H1 (cell line): Measurements from ENCODE around the gene FAM3B. TPM values are rescaled to one million over a fixed set of nuclear protein-coding genes. Genes with fewer than 3 reads are reported as not detected.

Experiments
- CTCF ChIA-PET: fragments of 300-600 bp; sonication (Branson Sonifier 250); formaldehyde crosslinking; loops from one replicate; lab custom pipeline; 2021; ENCODE audit not compliant: partially characterized antibody; lab: Charles Lee
- POLR2A ChIA-PET: fragments of 300-600 bp; sonication (Branson Sonifier 250); formaldehyde crosslinking; loops from one replicate; lab custom pipeline; 2021; ENCODE audit warnings: inconsistent platforms; ENCODE audit not compliant: partially characterized antibody; lab: Charles Lee
- DNase-seq, 2 experiments: peaks; one replicate each; pipeline versions ENCODE4 v3.0.0 to v3.0.0-alpha.2; 2010 to 2022; ENCODE audit warnings: low spot score in 2 of 2, low read depth in 1 of 2, mixed read lengths in 1 of 2
- FAIRE-seq: peaks from 2 replicates; lab custom pipeline; 2011; peaks lifted over from hg19 to GRCh38; lab: Jason Lieb, UNC
- H2AFZ ChIP-seq: 2 replicates; pipeline ENCODE4 v1.8.1; 2012; ENCODE audit warnings: low read length, inconsistent platforms
- H2AK5ac ChIP-seq: 2 replicates; pipeline ENCODE4 v1.6.1; 2013; ENCODE audit warnings: low read depth, low read length
- H2BK120ac ChIP-seq: replicated peaks from 2 replicates; pipeline ENCODE3; 2013; ENCODE audit warnings: low read depth, low read length, inconsistent platforms
- H2BK12ac ChIP-seq: 2 replicates; pipeline ENCODE4 v1.6.1; 2013; ENCODE audit warnings: low read depth, low read length
- H2BK15ac ChIP-seq: 2 replicates; pipeline ENCODE4 v1.6.1; 2013; ENCODE audit warnings: low read length
- H2BK20ac ChIP-seq: 2 replicates; pipeline ENCODE4 v1.6.1; 2013; ENCODE audit warnings: low read length
- H2BK5ac ChIP-seq: 2 replicates; pipeline ENCODE4 v1.6.1; 2013; ENCODE audit warnings: low read depth, low read length
- H3K14ac ChIP-seq: 2 replicates; pipeline ENCODE4 v1.6.1; 2013; ENCODE audit warnings: inconsistent platforms; ENCODE audit not compliant: insufficient read length
- H3K18ac ChIP-seq: 2 replicates; pipeline ENCODE4 v1.6.1; 2013; ENCODE audit warnings: low read length; ENCODE audit errors: extremely low read depth
- H3K23ac ChIP-seq: 2 replicates; pipeline ENCODE4 v1.6.1; 2013; ENCODE audit warnings: inconsistent platforms; ENCODE audit not compliant: insufficient read length
- H3K23me2 ChIP-seq: 2 replicates; pipeline ENCODE4 v1.6.1; 2013; ENCODE audit warnings: low read depth, low read length
- H3K27ac ChIP-seq: 2 replicates; pipeline ENCODE4 v1.6.1; 2011; ENCODE audit warnings: low read depth, low read length, inconsistent platforms
- H3K27me3 ChIP-seq, 4 experiments: replicated peaks in 1 of 4; 1 replicate in 1 of 4; 2 replicates in 3 of 4; pipeline versions ENCODE4 v1.6.1 to v1.8.1; 2011 to 2013; ENCODE audit warnings: low read length in 3 of 4, mild to moderate bottlenecking in 3 of 4, inconsistent platforms in 2 of 4, mixed read lengths in 2 of 4, moderate library complexity in 1 of 4; ENCODE audit not compliant: control insufficient read depth in 3 of 4, insufficient read depth in 3 of 4; ENCODE audit errors: extremely low read depth in 1 of 4
- H3K36me3 ChIP-seq, 4 experiments: 2 replicates each; pipeline versions ENCODE4 v1.6.1 to v1.8.1; 2011 to 2013; ENCODE audit warnings: mild to moderate bottlenecking in 4 of 4, low read length in 3 of 4, moderate library complexity in 2 of 4, control low read depth in 1 of 4, inconsistent platforms in 1 of 4; ENCODE audit not compliant: insufficient read depth in 4 of 4, control insufficient read depth in 2 of 4
- H3K4ac ChIP-seq: replicated peaks from 2 replicates; pipeline ENCODE3; 2013; ENCODE audit warnings: low read length, low read depth, mixed read lengths, inconsistent platforms; ENCODE audit not compliant: insufficient read length
- H3K4me1 ChIP-seq, 4 experiments: replicated peaks in 1 of 4; 1 replicate in 1 of 4; 2 replicates in 3 of 4; pipeline versions ENCODE4 v1.6.1 to v1.8.1; 2011 to 2013; ENCODE audit warnings: low read length in 3 of 4, inconsistent platforms in 2 of 4, mixed read lengths in 1 of 4; ENCODE audit not compliant: insufficient read depth in 4 of 4, control insufficient read depth in 3 of 4
- H3K4me2 ChIP-seq, 2 experiments: 2 replicates each; pipeline versions ENCODE4 v1.6.1 to v1.8.1; 2011 to 2013; ENCODE audit warnings: low read depth in 2 of 2, low read length in 2 of 2, control low read depth in 1 of 2, inconsistent platforms in 1 of 2, mild to moderate bottlenecking in 1 of 2; ENCODE audit not compliant: insufficient read depth in 1 of 2
- H3K4me3 ChIP-seq, 4 experiments: fragments of 200-600, 300-600 bp in 1 of 4; sonication (generic), shearing (Covaris generic), sonication (Bioruptor Twin) in 1 of 4; 2 replicates each; pipeline versions ENCODE4 v1.5.1 to v1.8.1; 2011 to 2016; ENCODE audit warnings: low read length in 4 of 4, low read depth in 3 of 4, control low read depth in 2 of 4, inconsistent platforms in 2 of 4, mild to moderate bottlenecking in 2 of 4, mixed read lengths in 1 of 4, moderate library complexity in 1 of 4; ENCODE audit not compliant: insufficient read depth in 2 of 4; ENCODE audit errors: extremely low read depth in 1 of 4
- H3K56ac ChIP-seq: replicated peaks from 2 replicates; pipeline ENCODE3; 2013; ENCODE audit warnings: low read depth, mild to moderate bottlenecking, mixed read lengths, low read length, inconsistent platforms; ENCODE audit not compliant: insufficient read length
- H3K79me1 ChIP-seq: 2 replicates; pipeline ENCODE4 v1.6.1; 2013; ENCODE audit warnings: low read depth, low read length, control low read depth
- H3K79me2 ChIP-seq, 2 experiments: 2 replicates each; pipeline versions ENCODE4 v1.6.1 to v1.8.1; 2012 to 2013; ENCODE audit warnings: low read length in 2 of 2, mild to moderate bottlenecking in 2 of 2, inconsistent platforms in 1 of 2; ENCODE audit not compliant: insufficient read depth in 2 of 2, control insufficient read depth in 1 of 2
- H3K9ac ChIP-seq, 4 experiments: replicated peaks in 1 of 4; 1 replicate in 1 of 4; 2 replicates in 3 of 4; pipeline versions ENCODE4 v1.6.1 to v1.8.1; 2011 to 2013; ENCODE audit warnings: low read depth in 3 of 4, low read length in 3 of 4, control low read depth in 2 of 4, mild to moderate bottlenecking in 2 of 4, moderate library complexity in 2 of 4, inconsistent platforms in 1 of 4; ENCODE audit errors: extremely low read depth in 1 of 4
- H3K9me3 ChIP-seq, 2 experiments: 2 replicates each; pipeline versions ENCODE4 v1.6.1 to v1.8.1; 2012 to 2013; ENCODE audit warnings: mild to moderate bottlenecking in 2 of 2, moderate library complexity in 2 of 2, control low read depth in 1 of 2, inconsistent platforms in 1 of 2, low read depth in 1 of 2, low read length in 1 of 2, mixed read lengths in 1 of 2; ENCODE audit not compliant: insufficient read depth in 2 of 2
- H4K20me1 ChIP-seq, 2 experiments: replicated peaks in 1 of 2; 2 replicates each; pipeline versions ENCODE3 to v1.8.1; 2011 to 2013; ENCODE audit warnings: inconsistent platforms in 2 of 2, low read length in 2 of 2, mild to moderate bottlenecking in 1 of 2; ENCODE audit not compliant: insufficient read depth in 2 of 2, control insufficient read depth in 1 of 2
- H4K5ac ChIP-seq: 2 replicates; pipeline ENCODE4 v1.6.1; 2013; ENCODE audit warnings: low read length, low read depth, mixed read lengths, inconsistent platforms; ENCODE audit not compliant: insufficient read length
- H4K8ac ChIP-seq: 2 replicates; pipeline ENCODE4 v1.8.0; 2013; ENCODE audit warnings: mild to moderate bottlenecking, moderate library complexity, low read length, inconsistent platforms; ENCODE audit not compliant: insufficient read depth; ENCODE audit errors: extremely low read depth
- H4K91ac ChIP-seq: replicated peaks from 2 replicates; pipeline ENCODE3; 2013; ENCODE audit warnings: low read length, mixed read lengths, inconsistent platforms; ENCODE audit not compliant: insufficient read length
- ATF3 ChIP-seq: IDR thresholded peaks from 2 replicates; pipeline ENCODE4 v1.6.1; 2011; ENCODE audit warnings: low read depth, mild to moderate bottlenecking, low read length; ENCODE audit not compliant: insufficient read depth
- CBX5 ChIP-seq: fragments of 300-800, 300-1000 bp; sonication (generic); IDR thresholded peaks from 2 replicates; pipeline ENCODE4 v1.7.1; 2016; ENCODE audit warnings: antibody characterized with exemption, low read length, low read depth
- CHD1 ChIP-seq: IDR thresholded peaks from 2 replicates; pipeline ENCODE4 v1.6.1; 2012; ENCODE audit warnings: low read depth, low read length, improper control_type of control experiment
- EZH2 ChIP-seq: fragments of 200-600 bp; sonication (generic); IDR thresholded peaks from 2 replicates; pipeline ENCODE4 v1.7.1; 2012; ENCODE audit warnings: low read depth, mild to moderate bottlenecking, moderate library complexity, low read length, inconsistent platforms; ENCODE audit not compliant: severe bottlenecking
- GTF2F1 ChIP-seq: IDR thresholded peaks from 2 replicates; pipeline ENCODE4 v1.6.1; 2012; ENCODE audit warnings: low read depth, low read length, improper control_type of control experiment, borderline replicate concordance
- KDM4A ChIP-seq: IDR thresholded peaks from one replicate; pipeline ENCODE4 v1.7.1; 2012; ENCODE audit warnings: low read depth, mild to moderate bottlenecking, moderate library complexity, low read length, inconsistent platforms; ENCODE audit not compliant: severe bottlenecking
- KDM5A ChIP-seq: fragments of 200-600 bp; IDR thresholded peaks from 2 replicates; pipeline ENCODE4 v1.7.1; 2012; ENCODE audit warnings: mild to moderate bottlenecking, low read length, inconsistent platforms, mixed read lengths
- POU5F1 ChIP-seq: IDR thresholded peaks from 2 replicates; pipeline ENCODE4 v1.6.1; 2011; ENCODE audit warnings: low read depth, mild to moderate bottlenecking, low read length, moderate library complexity
- RBBP5 ChIP-seq: IDR thresholded peaks from 2 replicates; pipeline ENCODE4 v1.7.1; 2012; ENCODE audit warnings: low read depth, mild to moderate bottlenecking, inconsistent platforms, low read length, moderate library complexity, borderline replicate concordance
- RFX5 ChIP-seq: IDR thresholded peaks from 2 replicates; pipeline ENCODE4 v1.6.1; 2011; ENCODE audit warnings: low read depth, low read length, improper control_type of control experiment, borderline replicate concordance
- SAP30 ChIP-seq: fragments of 300-600 bp; sonication (generic); IDR thresholded peaks from 2 replicates; pipeline ENCODE4 v1.7.1; 2012; ENCODE audit warnings: low read length, moderate library complexity, mild to moderate bottlenecking, inconsistent platforms; ENCODE audit not compliant: insufficient read depth, insufficient replicate concordance
- SIX5 ChIP-seq: IDR thresholded peaks from 2 replicates; pipeline ENCODE4 v1.6.1; 2011; ENCODE audit warnings: mild to moderate bottlenecking, low read depth, low read length
- SP2 ChIP-seq: IDR thresholded peaks from 2 replicates; pipeline ENCODE4 v1.6.1; 2012; ENCODE audit warnings: mild to moderate bottlenecking, low read length, inconsistent platforms
- TAF1 ChIP-seq: IDR thresholded peaks from 2 replicates; pipeline ENCODE4 v1.6.1; 2011; ENCODE audit warnings: mild to moderate bottlenecking, low read depth, low read length
- TCF12 ChIP-seq: IDR thresholded peaks from 2 replicates; pipeline ENCODE4 v1.6.1; 2011; ENCODE audit warnings: low read depth, mild to moderate bottlenecking, low read length
- WGBS, 2 experiments: shearing (Covaris generic) in 1 of 2; methylation state at CpG; one replicate each; pipeline versions ENCODE4 v1.1.6 to v1.1.7; 2013 to 2015; ENCODE audit warnings: low lambda C conversion rate in 2 of 2, mixed read lengths in 2 of 2, inconsistent platforms in 1 of 2, low coverage in 1 of 2, missing lambda C conversion rate in 1 of 2; ENCODE audit not compliant: insufficient replicate concordance in 2 of 2, insufficient coverage in 1 of 2, insufficient read length in 1 of 2; ENCODE audit errors: extremely low coverage in 1 of 2, missing lambda C conversion rate in 1 of 2; 5-methylcytosine and 5-hydroxymethylcytosine counted together
- polyA plus RNA-seq, 7 experiments: library from polyadenylated mRNA; depleted of rRNA in 3 of 7; stranded (reverse) in 5 of 7; unstranded in 2 of 7; fragments of >200 nt in 5 of 7; fragments of 200-250 nt in 2 of 7; gene quantifications; 1 replicate in 5 of 7; 2 replicates in 1 of 7; 4 replicates in 1 of 7; pipeline versions ENCODE4 v1.2.1 to v1.2.3, GENCODE V29; 2011 to 2013; ENCODE audit warnings: missing spikeins in 2 of 7, mixed read lengths in 2 of 7
- total RNA-seq: library from RNA; stranded (reverse); fragmentation: NEBNext Ultra II Directional; extraction: Animal tissue kit (Norgen Biotek cat#: 25700); gene quantifications from 2 replicates; pipeline ENCODE4 v1.2.1, GENCODE V29; 2021

The FAM3B gene
- total and polyA plus RNA-seq, 2 of the 8 experiments (the other 6 are each of a cell fraction or from before 2014, with no cell fraction given) = 2.0 TPM

GRCh38 chr21:41398251-41398650 lies 81.7 kb downstream of the FAM3B start:
- Histone ChIP-seq H3K56ac (no peak overlapping the region), H3K4me3 (no peak overlapping the region), H3K9ac (no peak overlapping the region), H4K5ac (no peak overlapping the region), H3K27ac (no peak overlapping the region), H3K23me2 (no peaks in the 10 kb centered on the region), H3K9me3 (no peaks in the 10 kb centered on the region), H4K91ac (no peak overlapping the region), H3K4me1 (no peaks in the 10 kb centered on the region), H4K20me1 (no peaks in the 10 kb centered on the region), H2AFZ (no peak overlapping the region), H3K23ac (no peak overlapping the region), H3K79me2 (no peaks in the 10 kb centered on the region), H3K79me1 (no peaks in the 10 kb centered on the region), H2BK5ac (no peak overlapping the region), H3K4ac (no peak overlapping the region), H2AK5ac (no peak overlapping the region), H3K18ac (no peak overlapping the region), H4K8ac (no peak overlapping the region), H2BK20ac (no peak overlapping the region), H3K14ac (no peak overlapping the region), H2BK12ac (no peak overlapping the region), H2BK15ac (no peak overlapping the region), H2BK120ac (no peak overlapping the region), H3K36me3 (no peaks in the 10 kb centered on the region), H3K27me3 (no peaks in the 10 kb centered on the region), H3K4me2 (no peak overlapping the region)
- WGBS, 2 experiments = 90% methylated on average over 4 of the region's 4 CpGs; no CpG with 5 or more reads in 1 of the 2 experiments
- DNase-seq (no peak), FAIRE-seq (no peak)
- CTCF ChIA-PET = no interaction called here
- POLR2A ChIA-PET = no interaction called here
- no peak for TF ChIP-seq TAF1
- no peak for TF ChIP-seq KDM4A
- no peak for TF ChIP-seq ATF3
- no peak for TF ChIP-seq SP2
- TF ChIP-seq RBBP5 = no peak
- TF ChIP-seq TCF12 = no peak
- TF ChIP-seq POU5F1 = no peak
- no peak for TF ChIP-seq GTF2F1
- no peak for TF ChIP-seq CHD1
- no peak for TF ChIP-seq RFX5
- no peak for TF ChIP-seq EZH2
- no peak for TF ChIP-seq SAP30
- TF ChIP-seq KDM5A = no peak
- no peak for TF ChIP-seq CBX5
- TF ChIP-seq SIX5 = no peak
